ENCODE data around the gene AKAIN1.

AKAIN1 gene

DNA sequence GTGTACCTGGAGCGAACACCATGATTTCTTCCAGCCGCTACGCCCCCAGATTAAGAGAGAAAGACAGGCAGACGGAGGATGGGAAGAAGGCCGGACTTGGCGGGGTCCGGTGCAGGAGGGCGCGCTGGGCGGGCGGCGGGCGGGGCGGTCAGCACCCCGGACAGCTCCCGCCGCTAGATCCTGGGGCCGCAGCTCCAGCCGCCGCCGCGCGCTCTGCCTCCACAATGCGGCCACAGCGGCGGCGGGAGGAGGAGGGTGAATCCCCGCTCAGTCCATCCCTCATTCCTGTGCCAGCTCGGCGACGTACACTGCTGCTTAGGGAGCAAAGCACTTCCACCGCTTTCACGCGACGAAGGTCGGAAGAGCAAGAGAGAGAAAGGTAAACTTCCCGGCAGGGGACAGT lies at the start of gene AKAIN1:
Gene AKAIN1, minus strand, starts transcription at position 226 of the 403 bp plus-strand sequence. Its CDS starts 204 bp downstream, at position 22.
- H3K9me3 ChIP-seq (replicated peaks; ENCODE audit: insufficient read depth, low read length) = no peaks in the 10 kb centered on the region
- H3F3A ChIP-seq (ENCODE audit: insufficient read depth, low read length) = no peaks in the 10 kb centered on the region
- H3K4me1 ChIP-seq (ENCODE audit: low read length) = no peaks in the 10 kb centered on the region
- no peaks in the 10 kb centered on the region for H3K9me2 ChIP-seq (replicated peaks; ENCODE audit: insufficient read depth, low read length)
- no peak within 1 kb of the TSS for H3K4me2 ChIP-seq (ENCODE audit: low read depth, low read length)
- H3K27me3 ChIP-seq (replicated peaks; ENCODE audit: insufficient read depth, low read length) = no peaks in the 10 kb centered on the region
- H3K79me2 ChIP-seq (ENCODE audit: low read length) = no peaks in the 10 kb centered on the region
- no peaks in the 10 kb centered on the region for H3K36me3 ChIP-seq (replicated peaks; ENCODE audit: insufficient read depth, low read length)
- no peak for TF ChIP-seq EZH2phosphoT487 (IDR thresholded peaks at IDR 0.05; ENCODE audit: low read length)
- TF ChIP-seq, protein P1, sequence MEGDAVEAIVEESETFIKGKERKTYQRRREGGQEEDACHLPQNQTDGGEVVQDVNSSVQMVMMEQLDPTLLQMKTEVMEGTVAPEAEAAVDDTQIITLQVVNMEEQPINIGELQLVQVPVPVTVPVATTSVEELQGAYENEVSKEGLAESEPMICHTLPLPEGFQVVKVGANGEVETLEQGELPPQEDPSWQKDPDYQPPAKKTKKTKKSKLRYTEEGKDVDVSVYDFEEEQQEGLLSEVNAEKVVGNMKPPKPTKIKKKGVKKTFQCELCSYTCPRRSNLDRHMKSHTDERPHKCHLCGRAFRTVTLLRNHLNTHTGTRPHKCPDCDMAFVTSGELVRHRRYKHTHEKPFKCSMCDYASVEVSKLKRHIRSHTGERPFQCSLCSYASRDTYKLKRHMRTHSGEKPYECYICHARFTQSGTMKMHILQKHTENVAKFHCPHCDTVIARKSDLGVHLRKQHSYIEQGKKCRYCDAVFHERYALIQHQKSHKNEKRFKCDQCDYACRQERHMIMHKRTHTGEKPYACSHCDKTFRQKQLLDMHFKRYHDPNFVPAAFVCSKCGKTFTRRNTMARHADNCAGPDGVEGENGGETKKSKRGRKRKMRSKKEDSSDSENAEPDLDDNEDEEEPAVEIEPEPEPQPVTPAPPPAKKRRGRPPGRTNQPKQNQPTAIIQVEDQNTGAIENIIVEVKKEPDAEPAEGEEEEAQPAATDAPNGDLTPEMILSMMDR (IDR thresholded peaks at IDR 0.05; ENCODE audit: low read length) = no peak
- TF ChIP-seq EZH2 (optimal IDR thresholded peaks at IDR 0.05; ENCODE audit: low read depth, low read length) = no peak
- no peak within 1 kb of the TSS for H3K4me3 ChIP-seq (ENCODE audit: low read length)
- no peak within 1 kb of the TSS for H3K9ac ChIP-seq (ENCODE audit: low read length)
- no peak for DNase-seq
- H3K27ac ChIP-seq (ENCODE audit: low read length) = no peak within 1 kb of the TSS
- H2AFZ ChIP-seq (ENCODE audit: low read length) = no peak within 1 kb of the TSS
- H4K20me1 ChIP-seq (ENCODE audit: insufficient read depth, low read length) = no peaks in the 10 kb centered on the region

- Histone ChIP-seq H3K4me1 (ENCODE audit: low read length) (no peaks in the 10 kb centered on the region), H3K4me3 (ENCODE audit: low read length) (no peak overlapping the region), H3K27me3 (replicated peaks; ENCODE audit: insufficient read depth, low read length) (no peaks in the 10 kb centered on the region), H3K9me2 (replicated peaks; ENCODE audit: insufficient read depth, low read length) (no peaks in the 10 kb centered on the region), H4K20me1 (ENCODE audit: insufficient read depth, low read length) (no peaks in the 10 kb centered on the region), H3K9ac (ENCODE audit: low read length) (no peak overlapping the region), H3F3A (ENCODE audit: insufficient read depth, low read length) (no peaks in the 10 kb centered on the region), H2AFZ (ENCODE audit: low read length) (no peak overlapping the region), H3K79me2 (ENCODE audit: low read length) (no peaks in the 10 kb centered on the region), H3K4me2 (ENCODE audit: low read depth, low read length) (no peak overlapping the region), H3K36me3 (replicated peaks; ENCODE audit: insufficient read depth, low read length) (no peaks in the 10 kb centered on the region), H3K9me3 (replicated peaks; ENCODE audit: insufficient read depth, low read length) (no peaks in the 10 kb centered on the region), H3K27ac (ENCODE audit: low read length) (no peak overlapping the region)
- TF ChIP-seq, protein P1 (IDR thresholded peaks at IDR 0.05; ENCODE audit: low read length) = no peak
- TF ChIP-seq EZH2phosphoT487 (IDR thresholded peaks at IDR 0.05; ENCODE audit: low read length) (no peak), EZH2 (optimal IDR thresholded peaks at IDR 0.05; ENCODE audit: low read depth, low read length) (no peak)
- no peak for DNase-seq
These were observed 47.9 kb upstream of the AKAIN1 start for GRCh38 chr18:5244941-5245340.

DNA sequence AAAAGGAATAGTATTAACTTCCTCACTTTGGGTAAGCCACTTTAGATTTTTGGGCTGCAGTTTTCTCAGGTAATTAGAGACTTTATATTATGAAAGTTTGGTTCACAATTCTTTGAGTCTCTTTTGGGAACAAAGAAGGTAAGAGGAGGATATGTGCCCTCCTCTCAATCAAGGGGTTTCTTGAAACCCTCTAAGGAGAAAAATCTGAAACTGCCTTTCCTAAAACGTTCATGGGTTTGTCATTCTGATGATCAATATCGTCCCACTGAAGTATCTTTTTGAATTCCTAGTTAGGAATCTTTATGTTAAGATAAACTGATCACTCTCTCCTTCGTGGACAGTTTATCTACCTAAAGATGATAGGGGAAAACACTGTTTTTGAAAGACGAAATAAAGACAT lies 42.4 kb upstream of the AKAIN1 start:
- Histone ChIP-seq H3F3A (ENCODE audit: insufficient read depth, low read length) (peaks cover 16% of the 10 kb centered on the region; the same call in 1 of the 2 replicates), H3K4me2 (ENCODE audit: low read depth, low read length) (peak overlapping the region; percentile 92), H3K36me3 (replicated peaks; ENCODE audit: insufficient read depth, low read length) (no peaks in the 10 kb centered on the region), H2AFZ (ENCODE audit: low read length) (no peak overlapping the region), H3K27me3 (replicated peaks; ENCODE audit: insufficient read depth, low read length) (no peaks in the 10 kb centered on the region), H3K79me2 (ENCODE audit: low read length) (peaks cover 15% of the 10 kb centered on the region), H3K9ac (ENCODE audit: low read length) (no peak overlapping the region), H4K20me1 (ENCODE audit: insufficient read depth, low read length) (no peaks in the 10 kb centered on the region), H3K4me3 (ENCODE audit: low read length) (no peak overlapping the region), H3K4me1 (ENCODE audit: low read length) (peaks cover 6% of the 10 kb centered on the region), H3K27ac (ENCODE audit: low read length) (no peak overlapping the region), H3K9me2 (replicated peaks; ENCODE audit: insufficient read depth, low read length) (no peaks in the 10 kb centered on the region), H3K9me3 (replicated peaks; ENCODE audit: insufficient read depth, low read length) (no peaks in the 10 kb centered on the region)
- no peak for DNase-seq
- TF ChIP-seq EZH2 (optimal IDR thresholded peaks at IDR 0.05; ENCODE audit: low read depth, low read length) (no peak), EZH2phosphoT487 (IDR thresholded peaks at IDR 0.05; ENCODE audit: low read length) (no peak)
- TF ChIP-seq, protein P1 (IDR thresholded peaks at IDR 0.05; ENCODE audit: low read length) = no peak
